NCI-H128 (cell line): Measurements from ENCODE around the gene HOXC10.

Experiments
- DNase-seq: peaks from one replicate; lab custom pipeline; 2025; ENCODE audit not compliant: unreplicated experiment; lab: John Stamatoyannopoulos, UW

The HOXC10 gene

DNA sequence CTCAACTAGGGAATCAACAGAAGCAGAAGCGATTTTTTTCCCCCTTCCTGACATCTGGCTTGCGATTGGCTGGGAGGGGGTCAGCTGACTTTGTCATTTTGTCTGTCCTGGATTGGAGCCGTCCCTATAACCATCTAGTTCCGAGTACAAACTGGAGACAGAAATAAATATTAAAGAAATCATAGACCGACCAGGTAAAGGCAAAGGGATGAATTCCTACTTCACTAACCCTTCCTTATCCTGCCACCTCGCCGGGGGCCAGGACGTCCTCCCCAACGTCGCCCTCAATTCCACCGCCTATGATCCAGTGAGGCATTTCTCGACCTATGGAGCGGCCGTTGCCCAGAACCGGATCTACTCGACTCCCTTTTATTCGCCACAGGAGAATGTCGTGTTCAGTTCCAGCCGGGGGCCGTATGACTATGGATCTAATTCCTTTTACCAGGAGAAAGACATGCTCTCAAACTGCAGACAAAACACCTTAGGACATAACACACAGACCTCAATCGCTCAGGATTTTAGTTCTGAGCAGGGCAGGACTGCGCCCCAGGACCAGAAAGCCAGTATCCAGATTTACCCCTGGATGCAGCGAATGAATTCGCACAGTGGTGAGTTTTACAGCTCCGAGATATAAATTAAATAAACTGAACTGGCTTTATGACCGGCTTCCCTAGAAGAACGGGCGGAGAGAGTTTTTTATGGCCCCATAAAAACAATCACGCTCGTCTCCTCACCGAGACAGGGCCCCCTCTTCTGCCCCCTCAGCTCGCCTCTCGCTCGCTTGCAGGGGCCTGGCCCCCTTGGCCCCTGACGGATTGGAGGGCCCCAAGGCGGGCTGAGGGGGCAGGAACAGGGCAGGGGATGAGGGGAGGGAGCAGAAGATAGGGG lies 43.6 kb downstream of the HOXC10 start, which contains the start of gene HOXC6:
TSS of gene HOXC6 (plus strand) at position 127 of the 888 bp plus-strand sequence. CDS start at position 209, 82 bp downstream.
- no peak for DNase-seq

DNA sequence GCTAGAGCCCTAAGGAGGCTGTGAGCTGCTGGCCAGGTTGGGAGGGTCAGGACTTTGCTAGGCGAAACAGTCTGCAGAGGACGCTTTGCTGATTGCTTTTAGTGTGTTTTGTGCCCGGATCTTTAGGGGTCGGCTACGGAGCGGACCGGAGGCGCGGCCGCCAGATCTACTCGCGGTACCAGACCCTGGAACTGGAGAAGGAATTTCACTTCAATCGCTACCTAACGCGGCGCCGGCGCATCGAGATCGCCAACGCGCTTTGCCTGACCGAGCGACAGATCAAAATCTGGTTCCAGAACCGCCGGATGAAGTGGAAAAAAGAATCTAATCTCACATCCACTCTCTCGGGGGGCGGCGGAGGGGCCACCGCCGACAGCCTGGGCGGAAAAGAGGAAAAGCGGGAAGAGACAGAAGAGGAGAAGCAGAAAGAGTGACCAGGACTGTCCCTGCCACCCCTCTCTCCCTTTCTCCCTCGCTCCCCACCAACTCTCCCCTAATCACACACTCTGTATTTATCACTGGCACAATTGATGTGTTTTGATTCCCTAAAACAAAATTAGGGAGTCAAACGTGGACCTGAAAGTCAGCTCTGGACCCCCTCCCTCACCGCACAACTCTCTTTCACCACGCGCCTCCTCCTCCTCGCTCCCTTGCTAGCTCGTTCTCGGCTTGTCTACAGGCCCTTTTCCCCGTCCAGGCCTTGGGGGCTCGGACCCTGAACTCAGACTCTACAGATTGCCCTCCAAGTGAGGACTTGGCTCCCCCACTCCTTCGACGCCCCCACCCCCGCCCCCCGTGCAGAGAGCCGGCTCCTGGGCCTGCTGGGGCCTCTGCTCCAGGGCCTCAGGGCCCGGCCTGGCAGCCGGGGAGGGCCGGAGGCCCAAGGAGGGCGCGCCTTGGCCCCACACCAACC lies 44.8 kb downstream of the HOXC10 start:
- no peak for DNase-seq

DNA sequence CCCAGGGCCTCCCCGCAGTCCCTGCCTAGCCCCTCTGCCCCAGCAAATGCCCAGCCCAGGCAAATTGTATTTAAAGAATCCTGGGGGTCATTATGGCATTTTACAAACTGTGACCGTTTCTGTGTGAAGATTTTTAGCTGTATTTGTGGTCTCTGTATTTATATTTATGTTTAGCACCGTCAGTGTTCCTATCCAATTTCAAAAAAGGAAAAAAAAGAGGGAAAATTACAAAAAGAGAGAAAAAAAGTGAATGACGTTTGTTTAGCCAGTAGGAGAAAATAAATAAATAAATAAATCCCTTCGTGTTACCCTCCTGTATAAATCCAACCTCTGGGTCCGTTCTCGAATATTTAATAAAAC lies 45.5 kb downstream of the HOXC10 start:
- DNase-seq: no peak

DNA sequence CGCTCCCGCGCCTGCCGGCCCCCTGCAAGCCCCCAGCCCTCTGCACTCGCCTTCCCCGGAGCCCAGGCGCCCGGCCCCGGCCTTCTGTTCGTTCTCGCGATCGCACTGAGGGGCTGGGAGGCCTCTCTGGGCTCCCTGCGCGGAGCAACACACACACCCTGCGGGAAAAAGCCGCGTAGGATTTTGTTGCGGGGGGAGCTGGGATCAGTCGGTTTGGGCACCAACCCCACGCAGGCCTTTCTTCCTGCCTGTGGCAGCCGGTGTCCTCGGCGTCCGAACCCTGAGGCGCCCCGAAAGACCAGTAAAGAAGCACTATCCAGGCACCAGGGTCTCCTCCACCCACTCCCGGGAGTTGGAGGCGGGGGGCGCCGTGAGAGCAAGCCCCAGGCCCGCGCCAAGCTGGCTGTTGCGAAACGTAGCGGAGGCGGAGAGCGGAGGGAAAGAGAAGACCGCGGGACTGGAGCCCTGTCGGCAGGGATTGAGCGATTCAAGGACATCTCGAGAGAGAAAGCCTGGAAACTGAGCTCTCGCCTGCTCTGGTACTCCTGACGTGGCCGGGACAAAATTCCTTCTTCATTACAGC lies 46.0 kb downstream of the HOXC10 start:
- no peak for DNase-seq

DNA sequence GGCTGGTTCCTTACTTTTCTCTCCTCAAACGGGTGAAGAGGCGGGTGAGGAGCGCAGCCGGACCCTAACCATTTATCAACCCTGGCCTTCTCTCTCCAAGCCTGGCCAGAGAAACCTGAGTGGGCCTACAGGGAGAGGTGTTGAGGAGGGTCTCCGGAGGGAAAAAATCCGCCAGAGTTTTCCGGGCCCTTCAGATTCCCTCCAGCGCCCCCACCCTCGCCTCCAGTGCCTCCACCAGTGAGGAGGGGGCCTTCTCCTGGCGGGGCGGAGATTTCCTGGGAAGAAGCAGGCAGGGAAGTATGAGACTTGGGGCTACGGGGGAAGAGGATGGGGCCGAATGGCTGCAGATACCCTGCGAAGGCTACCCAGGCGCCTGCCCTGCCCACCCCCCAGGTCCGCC lies 46.5 kb downstream of the HOXC10 start:
- DNase-seq: no peak

DNA sequence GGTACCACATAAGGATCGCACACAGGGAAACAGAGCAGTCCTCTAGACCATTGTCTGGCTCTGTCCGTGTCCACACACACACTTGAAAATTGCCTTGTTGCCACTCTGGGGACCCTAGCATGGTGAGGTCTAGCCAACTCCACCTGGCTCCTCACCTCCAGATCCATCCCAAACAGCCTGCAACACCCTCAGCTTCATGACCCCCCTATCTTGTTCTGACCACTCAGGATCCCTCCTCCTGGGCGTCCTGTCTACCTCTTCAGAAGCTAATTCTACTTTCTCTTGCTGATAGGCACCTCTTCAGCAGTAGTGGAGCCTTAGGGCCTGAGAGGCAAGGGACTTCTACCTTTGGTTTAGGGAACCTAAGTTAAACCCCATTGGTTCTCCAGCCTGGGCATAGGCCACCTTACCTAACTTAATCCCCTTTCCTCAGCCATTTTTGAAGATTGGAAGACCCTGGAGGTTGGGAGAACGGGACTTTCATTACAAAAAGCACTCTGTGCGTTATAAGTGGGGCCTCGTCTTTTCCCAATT lies 47.2 kb downstream of the HOXC10 start:
- no peak for DNase-seq

DNA sequence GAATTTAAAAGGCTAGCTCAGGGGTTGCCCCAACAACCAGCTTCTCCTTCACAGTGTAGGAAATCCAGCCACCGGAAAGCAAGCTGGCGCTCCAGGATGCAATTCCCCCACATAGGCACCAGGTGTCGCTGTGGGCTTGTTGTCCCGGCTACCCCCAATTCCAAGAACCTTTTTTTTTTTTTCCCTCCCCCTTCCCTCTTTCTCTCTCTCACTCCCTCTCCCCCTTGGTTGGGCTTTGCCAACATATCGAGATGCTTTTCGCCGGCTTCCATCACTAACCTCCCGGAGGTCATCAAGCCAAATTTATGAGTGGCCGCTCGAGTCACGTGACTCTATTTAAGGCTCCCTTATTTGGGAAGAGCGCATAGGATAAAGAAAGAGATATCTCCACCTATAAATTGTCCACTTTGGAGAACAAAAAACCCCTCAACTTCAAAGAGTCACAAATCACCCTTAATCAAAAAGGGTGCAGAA lies 47.7 kb downstream of the HOXC10 start, which contains the start of gene HOXC5:
TSS of gene HOXC5 (plus strand) at position 424 of the 474 bp plus-strand sequence. CDS start 73 bp downstream, outside the sequence.
- DNase-seq: peak; percentile 24

DNA sequence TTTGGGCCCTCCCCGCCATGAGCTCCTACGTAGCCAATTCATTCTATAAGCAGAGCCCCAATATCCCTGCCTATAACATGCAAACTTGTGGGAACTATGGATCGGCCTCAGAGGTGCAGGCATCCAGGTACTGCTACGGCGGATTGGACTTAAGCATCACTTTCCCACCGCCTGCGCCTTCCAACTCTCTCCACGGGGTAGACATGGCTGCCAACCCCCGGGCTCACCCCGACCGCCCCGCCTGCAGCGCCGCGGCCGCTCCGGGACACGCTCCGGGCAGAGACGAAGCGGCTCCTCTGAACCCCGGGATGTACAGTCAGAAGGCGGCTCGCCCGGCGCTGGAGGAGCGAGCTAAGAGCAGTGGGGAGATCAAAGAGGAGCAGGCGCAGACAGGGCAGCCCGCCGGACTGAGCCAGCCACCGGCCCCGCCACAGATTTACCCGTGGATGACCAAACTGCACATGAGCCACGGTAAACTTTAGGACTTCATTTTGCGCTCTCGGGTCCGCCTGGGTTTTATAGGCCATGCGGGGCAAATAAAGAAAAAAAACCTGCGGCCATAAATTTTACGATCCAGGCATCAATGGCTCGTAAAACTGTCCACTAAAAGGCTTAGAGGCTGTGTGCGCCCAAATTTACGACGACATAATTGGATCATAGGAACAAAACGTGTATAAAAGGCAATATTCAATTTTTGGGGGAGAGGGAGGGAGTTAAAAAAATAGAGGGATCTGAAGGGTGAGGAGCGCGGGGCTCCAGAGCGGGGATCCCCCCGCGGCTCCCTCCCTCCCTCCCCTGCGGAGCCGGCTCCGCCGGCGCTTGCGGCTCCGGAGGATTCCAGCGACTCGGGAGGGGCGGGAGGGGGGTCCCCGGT lies 48.4 kb downstream of the HOXC10 start:
- no peak for DNase-seq

DNA sequence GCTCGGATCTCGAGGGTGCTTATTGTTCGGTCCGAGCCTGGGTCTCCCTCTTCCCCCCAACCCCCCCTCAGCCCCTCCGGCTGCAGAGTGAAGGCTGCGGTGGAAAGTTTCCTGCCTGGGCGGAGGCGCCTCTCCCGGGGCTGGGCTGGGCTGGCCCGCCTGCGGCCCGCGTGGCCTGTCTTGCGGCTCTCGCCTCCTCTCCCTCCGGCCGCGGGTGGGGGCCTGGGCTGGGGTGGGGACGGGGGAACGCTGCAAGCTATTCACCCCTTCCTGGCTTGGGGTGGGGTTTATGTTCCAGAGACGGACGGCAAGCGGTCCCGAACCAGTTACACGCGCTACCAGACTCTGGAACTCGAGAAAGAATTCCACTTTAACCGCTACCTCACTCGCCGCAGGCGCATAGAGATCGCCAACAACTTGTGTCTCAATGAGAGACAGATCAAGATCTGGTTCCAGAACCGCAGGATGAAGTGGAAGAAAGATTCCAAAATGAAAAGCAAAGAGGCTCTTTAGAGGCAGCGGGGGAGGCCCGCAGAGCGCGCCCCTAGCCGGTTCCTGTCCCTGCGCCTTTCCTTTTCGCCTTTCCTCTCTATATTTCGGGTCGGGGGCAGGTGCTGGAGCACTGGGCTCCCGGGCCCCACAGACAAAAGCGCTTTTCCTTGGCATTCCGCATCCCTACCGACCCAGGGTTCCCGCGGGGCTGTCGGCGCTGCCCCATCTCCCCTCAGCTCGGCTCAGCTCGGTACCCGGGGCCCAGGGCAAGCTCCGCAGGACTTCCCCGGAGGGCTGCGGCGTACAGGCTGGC lies 49.2 kb downstream of the HOXC10 start:
- DNase-seq: no peak

DNA sequence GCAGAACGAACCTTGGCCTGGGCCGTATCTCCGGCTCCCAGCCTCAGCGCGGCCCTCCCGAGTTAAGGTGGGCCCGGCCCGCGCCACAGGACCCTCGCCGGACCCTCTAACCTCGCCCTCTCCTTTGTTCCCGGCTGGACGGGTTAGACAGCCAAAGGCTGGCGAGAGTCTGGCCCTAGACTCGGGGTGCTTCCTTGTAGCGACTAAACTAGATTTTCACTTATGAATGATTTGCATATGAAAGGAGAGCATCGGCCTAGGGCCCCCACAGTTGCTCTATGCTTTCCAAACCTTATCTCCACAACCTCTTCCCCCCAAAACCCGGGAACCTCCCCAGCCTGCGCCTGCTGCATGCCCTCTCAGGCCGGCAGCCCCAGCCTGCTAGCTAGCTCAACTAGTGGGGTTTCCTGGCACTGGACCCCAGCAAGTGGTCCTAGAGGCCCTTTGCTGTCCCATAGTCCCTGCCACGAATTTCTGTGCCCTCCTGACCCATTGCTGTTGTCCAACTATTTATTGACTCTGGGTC lies 49.9 kb downstream of the HOXC10 start:
- no peak for DNase-seq

DNA sequence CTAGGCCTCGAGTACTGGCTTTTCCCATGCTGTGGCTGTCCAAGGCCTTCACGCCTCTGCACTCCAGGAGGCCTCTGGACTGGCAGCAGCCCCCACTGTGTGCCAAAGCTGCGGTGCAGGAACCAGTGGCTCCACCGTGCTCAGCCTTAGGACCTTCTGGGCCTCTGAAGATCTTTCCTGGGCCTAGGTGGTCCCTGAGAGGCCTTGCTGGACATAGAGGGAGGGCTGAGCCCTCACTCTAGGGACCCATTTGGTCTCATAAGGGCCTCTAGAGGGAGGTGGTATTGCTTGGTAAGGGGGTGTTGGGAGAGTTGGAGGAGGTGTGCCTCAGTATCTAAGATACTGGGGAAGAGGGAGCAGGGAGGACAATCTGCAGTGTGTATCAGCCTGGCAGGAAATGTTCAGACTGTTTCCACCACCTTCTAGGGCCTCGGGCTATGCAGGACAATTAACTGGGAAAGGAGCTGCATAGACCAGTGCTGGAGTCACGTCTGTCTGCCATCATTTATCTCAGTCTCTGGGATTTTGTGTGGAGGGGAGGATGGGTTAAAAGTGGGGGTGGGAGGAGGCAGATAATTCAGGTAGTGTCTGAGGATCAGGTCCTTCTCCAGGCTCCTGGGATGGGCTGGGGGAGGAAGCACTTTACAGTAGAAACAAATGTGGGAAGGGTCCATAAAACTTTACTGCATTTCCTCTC lies 50.8 kb downstream of the HOXC10 start:
- DNase-seq: no peak

DNA sequence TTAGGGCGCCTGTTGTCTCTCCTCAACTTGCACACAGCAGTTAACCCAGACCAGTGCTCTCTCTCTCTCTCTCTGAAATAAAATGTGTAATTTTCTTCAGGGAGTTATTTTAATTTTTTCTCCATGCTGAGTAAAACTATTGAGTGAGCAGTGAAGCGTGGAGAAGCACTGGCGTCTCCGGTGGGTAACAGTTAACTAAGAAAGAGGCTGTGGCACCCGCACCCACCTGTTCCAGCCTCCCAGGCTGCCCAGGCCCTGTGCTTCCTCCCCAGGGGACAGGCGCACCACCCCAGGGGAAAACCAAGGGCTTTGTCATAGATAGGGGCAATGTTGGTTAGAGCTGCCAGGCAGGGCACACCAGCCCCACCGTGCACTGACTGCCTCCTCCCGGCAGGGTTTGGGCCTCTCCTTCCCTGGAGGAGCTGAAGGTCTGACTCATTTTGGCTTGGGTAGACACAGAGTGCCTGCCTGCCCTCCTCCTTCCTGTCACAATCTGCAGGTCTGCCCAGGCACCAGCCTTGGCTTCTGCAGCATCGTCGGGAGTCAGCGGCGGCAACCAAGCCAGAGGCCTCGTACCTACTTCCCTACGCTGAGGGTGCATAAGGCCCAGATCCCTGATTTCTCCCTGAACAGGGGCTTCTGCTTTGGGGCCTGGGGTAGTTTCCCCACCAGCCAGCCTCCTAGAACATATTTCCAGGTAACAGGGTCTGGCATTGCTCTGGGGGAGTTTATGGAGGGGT lies 51.8 kb downstream of the HOXC10 start:
- DNase-seq: no peak

DNA sequence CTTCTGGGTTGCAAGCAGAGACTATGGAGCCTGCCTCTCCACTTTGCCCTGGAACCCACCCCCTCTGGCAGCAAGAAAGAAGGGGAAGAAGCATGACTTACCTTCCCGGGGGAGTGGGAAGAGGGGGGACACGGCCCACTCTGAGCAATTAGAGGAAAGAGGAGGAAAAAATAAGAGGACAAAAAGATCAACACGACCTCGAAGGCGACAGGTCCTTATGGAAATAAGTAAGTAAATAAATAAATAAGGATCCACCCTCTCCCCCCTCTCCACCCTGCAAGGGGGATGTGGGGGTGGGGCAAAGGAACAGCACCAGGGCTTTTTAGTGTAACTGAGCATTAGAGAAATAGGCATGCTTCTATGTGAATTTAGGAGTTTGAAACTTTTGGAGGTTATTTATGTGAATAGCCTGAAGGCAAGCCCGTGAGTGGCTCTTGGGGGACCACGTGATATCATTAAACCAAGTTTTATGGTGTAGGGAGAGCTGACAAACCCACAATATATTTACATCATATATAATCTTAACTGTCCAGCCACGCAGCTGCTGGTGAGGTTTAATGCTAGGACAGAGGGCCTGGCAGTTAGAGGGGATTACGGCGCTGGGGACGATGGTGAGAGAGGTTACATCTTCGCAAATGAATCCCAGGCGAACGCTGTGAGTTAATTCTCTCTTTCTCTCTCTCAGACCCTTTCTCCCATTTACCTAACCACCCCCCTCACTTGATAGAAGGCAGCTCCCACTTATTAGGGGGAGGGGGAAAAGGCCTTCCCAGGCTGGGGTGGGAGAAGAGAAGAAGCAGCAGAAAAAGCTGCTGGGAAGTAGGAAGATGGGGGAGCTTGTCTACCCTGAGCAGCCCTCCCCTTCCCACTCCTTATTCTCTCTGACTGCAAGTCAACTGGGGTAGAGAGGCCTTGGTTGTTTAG lies 52.7 kb downstream of the HOXC10 start:
- no peak for DNase-seq

DNA sequence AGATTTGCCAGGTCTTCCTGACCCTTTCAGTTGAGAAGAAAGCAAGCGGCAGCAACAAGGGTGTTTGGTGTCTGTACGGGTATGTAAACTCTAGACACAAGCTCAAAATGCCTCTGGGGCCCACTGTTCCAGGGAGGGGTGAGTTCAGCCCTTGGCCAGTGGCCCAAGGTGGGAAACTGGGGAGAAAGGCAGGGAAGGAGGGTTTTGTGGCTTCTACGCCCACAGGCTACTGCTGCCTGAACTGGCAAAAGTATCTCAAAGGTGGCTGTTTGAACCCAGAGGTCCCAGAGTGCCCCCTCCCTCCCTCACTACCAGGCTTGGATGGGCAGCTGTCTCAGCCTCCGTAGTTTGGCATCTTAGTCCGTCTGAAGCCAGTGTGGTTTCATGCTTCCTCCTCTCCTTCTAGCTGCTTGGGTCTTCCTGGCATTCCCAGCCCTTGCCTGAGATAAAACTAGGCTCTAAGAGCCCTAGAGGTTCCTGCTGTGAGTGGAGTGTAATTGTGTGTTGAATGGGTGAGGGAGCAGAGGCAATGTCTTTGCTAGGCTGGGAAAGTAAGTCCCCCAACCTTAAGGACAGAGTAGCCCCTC lies 53.4 kb downstream of the HOXC10 start:
- no peak for DNase-seq

DNA sequence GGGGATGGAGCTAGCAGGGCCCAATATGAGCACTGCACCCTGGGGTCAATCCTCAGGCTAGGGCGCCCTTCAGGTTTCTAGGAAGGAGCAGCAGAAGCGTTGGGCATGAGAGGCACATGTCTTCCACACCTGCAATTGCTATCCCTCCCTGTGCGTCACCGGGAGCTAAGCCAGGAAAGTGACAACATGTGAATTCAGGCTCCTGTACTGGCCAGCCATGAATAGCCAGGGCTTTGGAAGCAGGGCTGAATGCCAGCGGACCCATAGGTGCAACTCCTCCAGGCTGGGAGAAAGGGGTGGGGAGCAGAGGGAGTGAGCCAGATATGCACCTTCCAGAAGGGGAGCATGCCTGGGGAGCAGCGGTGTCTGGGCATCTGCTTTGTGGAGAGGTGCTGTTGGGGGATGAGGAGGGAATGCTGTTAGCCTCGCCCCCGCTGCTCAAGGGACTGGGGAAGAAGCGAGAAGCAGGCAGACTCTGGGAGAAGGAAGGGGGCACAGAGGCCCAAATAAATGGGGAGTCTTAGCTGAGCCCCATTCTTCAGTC lies 54.0 kb downstream of the HOXC10 start:
- no peak for DNase-seq
